Heart left ventricle (tissue), 13 donors: ENCODE measurements around the gene HSD11B2.

ENCODE experiments used
- POLR2A ChIP-seq, 2 donors: fragments of 450-650 bp; IDR thresholded peaks; one replicate each; pipeline ENCODE4 v1.6.1; 2017; ENCODE audit warnings: antibody characterized with exemption in 2 of 2, mild to moderate bottlenecking in 2 of 2, moderate library complexity in 2 of 2
- TF ChIP-seq, protein P1 (sequence below), 12 donors: fragments of 200-600 bp; sonication (generic) in 4 of 12; IDR thresholded peaks; one replicate each; pipeline versions ENCODE4 v1.5.0 to v1.8.0; 2018 to 2022; ENCODE audit warnings: antibody characterized with exemption in 12 of 12, mild to moderate bottlenecking in 5 of 12
- donor health status: ischemic (EF 13 %, LVEDD 7.1; RV severe dilation, severe dysfunction).
- donor health status: DM: no; HTN: yes; CAD: no.
- donor health status: DM: no; HTN: no; CAD: no.
- donor health status: ischemic (EF 25% LVEDD 6.9; RV normal size, moderate dysfunction).
- donor health status: ischemic (EF 25% LVEDD 5.7; RV mildly dilated, moderate dysfunction).
- donor health status: ischemic (EF 35%, LVEDD 5.7; RV mildly dilated, moderate dysfunction).
- donor health status: nonischemic (EF 11% LVEDD 7.7; RV severe dilation, severe dysfunction).
- donor health status: DM: yes; HTN: yes; CAD: no.
- donor health status: PGD.
- donor health status: ischemic (EF 29% LVEDD 5.4; RV normal size, mild dysfunction).
- donor health status: nonischemic (EF 23%, LVEDD 6.1; RV moderate dilation, normal function).

DNA sequence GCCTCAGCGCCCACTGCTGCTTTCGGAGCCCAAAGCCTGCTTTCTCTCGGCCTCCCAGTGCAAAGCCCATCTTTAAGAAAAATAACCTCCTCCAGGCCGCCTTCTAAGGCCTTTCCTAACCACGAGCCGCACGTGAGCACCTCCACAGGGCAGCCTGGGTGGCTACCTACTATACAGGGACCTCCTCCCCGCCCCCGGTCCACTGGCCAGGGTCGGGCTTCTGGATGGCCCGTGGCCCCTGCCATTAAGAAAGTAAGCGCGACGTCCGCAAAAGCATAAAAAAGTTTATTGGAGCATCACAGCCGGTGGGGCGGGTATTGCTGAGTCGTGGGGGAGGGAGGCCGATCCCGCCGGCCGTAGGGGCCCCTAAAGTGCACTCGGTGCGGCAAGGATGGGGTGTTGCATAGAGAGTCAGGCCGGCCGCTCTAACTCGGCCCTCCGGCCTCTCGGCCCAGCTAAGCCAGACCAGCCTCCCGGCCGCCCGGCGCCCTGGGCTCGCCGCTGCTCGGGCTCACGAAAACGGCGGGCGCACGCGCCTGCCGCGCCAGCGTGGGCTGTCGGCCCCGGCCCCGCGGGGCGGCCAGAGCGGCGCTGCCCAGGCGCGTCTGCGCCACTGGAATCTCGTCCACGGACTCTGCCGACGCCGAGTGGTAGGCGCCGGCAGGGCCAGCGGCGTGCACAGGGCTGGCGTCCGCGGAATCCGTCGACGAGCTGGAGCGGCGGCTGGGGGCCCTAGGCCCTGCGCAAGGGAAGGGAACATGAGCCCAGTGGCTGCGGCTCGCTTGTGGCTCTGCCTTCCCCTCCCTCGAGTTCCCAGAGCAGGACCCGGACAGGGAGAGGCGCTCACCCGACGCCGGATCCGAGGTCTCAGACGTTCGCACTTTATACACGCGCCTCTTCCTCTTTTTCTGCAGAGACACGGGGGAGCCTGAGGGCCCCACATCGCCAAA, 36.5 kb upstream of the HSD11B2 start:
- TF ChIP-seq, protein P1, sequence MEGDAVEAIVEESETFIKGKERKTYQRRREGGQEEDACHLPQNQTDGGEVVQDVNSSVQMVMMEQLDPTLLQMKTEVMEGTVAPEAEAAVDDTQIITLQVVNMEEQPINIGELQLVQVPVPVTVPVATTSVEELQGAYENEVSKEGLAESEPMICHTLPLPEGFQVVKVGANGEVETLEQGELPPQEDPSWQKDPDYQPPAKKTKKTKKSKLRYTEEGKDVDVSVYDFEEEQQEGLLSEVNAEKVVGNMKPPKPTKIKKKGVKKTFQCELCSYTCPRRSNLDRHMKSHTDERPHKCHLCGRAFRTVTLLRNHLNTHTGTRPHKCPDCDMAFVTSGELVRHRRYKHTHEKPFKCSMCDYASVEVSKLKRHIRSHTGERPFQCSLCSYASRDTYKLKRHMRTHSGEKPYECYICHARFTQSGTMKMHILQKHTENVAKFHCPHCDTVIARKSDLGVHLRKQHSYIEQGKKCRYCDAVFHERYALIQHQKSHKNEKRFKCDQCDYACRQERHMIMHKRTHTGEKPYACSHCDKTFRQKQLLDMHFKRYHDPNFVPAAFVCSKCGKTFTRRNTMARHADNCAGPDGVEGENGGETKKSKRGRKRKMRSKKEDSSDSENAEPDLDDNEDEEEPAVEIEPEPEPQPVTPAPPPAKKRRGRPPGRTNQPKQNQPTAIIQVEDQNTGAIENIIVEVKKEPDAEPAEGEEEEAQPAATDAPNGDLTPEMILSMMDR (IDR thresholded peaks at IDR 0.05) = no peak
- no peak for TF ChIP-seq POLR2A (IDR thresholded peaks at IDR 0.05)
